ENCODE data around the gene LIMS2.
A peak's percentile ranks its signal among the peaks of the same experiment; 100 is the strongest.

LIMS2 gene

DNA sequence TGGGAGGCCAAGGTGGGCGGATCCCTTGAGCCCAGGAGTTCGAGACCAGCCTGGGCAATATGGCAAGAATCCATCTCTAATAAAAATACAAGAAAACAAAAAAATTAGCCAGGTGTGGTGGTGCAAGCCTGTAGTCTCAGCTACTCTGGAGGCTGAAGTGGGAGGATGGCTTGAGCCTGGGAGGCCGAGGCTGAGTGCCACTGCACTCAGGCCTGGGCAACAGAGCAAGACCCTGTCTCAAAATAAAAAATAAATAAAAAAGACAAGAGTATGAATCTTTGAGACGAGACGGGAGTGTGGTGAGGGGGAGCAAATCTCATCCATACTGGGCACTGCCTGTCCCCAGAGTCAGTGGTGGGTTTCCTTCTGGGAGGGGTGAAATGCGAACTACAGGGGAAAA lies 17.2 kb downstream of the LIMS2 start:
- no peak for DNase-seq

GRCh38 chr2:127657232-127657595 lies 18.1 kb downstream of the LIMS2 start:
- DNase-seq = no peak

- DNase-seq = no peak
These were observed 18.6 kb downstream of the LIMS2 start for GRCh38 chr2:127656569-127657231.

- DNase-seq = no peak
These were observed 19.9 kb downstream of the LIMS2 start for GRCh38 chr2:127655209-127656073.

DNA sequence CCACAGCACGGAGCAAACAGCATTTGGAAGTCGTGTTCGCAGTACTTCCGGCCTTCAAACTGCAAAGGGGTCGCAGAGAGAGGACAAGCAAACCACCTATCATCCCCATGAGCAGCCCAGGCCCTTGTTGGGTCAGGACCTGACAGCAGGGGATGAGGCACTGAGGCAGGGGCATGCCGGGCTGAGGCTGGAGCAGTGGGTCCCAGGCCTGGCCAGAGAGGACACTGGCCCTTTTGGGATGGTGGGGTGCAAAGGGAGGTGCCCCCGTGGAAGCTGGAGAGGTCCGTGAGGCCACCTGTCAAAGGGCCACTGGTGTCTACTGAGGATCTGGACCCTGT lies 20.5 kb downstream of the LIMS2 start:
- DNase-seq = no peak

GRCh38 chr2:127654084-127654837 lies 21.1 kb downstream of the LIMS2 start:
- DNase-seq = no peak

- DNase-seq = no peak
These were observed 21.8 kb downstream of the LIMS2 start for GRCh38 chr2:127653421-127654083.

DNA sequence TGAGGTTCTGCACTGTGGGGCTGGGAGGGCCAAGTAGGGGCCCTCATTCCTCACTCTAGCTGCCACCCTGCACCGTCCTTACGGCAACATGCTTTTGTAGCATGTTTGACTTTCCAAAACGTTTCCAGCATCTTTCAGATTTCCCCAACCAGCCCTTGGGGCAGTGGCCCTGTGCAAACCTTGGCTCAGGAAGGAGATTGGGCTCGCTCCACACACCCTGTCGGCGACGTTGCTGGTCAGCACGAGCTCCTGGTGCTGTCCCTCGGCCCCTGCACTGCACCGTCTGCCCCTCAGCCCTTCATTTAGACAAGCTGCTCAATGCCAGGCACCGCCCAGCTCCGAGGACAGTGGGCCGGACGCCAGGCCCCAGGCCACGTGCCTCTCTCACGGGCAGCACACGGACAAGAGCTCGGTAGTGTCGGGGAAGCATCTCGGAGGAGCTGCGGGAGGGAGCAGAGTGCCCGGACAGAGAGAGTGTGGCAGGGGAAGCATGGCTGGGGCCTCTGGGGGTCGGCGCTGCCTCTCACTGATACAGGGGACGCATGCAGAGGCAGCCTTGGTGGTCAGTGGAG lies 22.5 kb downstream of the LIMS2 start:
- no peak for DNase-seq

- no peak for DNase-seq
These were observed 23.3 kb downstream of the LIMS2 start for GRCh38 chr2:127651971-127652550.

GRCh38 chr2:127651381-127651809 lies 23.9 kb downstream of the LIMS2 start:
- DNase-seq = no peak

GRCh38 chr2:127650785-127651380 lies 24.4 kb downstream of the LIMS2 start:
- no peak for DNase-seq

DNA sequence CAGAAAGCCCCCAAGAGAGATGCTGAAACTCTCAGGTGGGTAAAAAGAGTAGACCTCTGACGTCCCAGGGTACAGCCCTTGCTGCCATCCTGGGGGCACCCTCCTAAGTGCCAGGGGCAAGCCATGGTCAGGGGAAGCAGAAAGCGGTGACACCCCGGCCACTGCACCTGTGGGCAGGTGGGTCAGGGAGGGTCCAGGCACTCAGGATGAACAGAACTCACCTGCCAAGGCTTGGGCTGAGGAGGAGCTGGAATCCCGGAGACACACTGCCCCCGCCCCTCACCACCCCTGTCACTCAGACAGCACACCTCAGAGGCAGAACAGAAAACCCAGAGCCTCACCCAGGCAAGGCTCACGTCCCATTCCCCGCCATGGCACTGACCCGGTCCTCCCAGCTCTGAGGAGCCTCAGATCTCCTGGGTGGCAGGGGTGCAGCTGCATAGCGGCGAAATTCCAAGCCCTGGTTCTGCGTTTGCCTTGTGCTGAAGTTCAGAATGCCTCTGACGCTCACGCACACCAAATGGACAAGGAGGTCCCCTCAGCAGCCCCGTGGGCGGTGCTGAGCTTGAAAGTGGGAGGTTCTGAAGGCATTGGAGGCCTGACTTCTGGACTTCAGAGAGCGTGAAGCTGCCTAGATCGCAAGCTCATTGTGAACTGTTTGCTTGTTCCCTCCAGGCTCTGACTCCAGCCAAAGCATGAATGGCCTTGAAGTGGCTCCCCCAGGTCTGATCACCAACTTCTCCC lies 25.1 kb downstream of the LIMS2 start:
- DNase-seq = no peak

GRCh38 chr2:127649684-127650040 lies 25.7 kb downstream of the LIMS2 start:
- DNase-seq = peak; percentile 77

GRCh38 chr2:127649100-127649611 lies 26.2 kb downstream of the LIMS2 start:
- no peak for DNase-seq

- no peak for DNase-seq
These were observed 27.0 kb downstream of the LIMS2 start for GRCh38 chr2:127648321-127648720.

DNA sequence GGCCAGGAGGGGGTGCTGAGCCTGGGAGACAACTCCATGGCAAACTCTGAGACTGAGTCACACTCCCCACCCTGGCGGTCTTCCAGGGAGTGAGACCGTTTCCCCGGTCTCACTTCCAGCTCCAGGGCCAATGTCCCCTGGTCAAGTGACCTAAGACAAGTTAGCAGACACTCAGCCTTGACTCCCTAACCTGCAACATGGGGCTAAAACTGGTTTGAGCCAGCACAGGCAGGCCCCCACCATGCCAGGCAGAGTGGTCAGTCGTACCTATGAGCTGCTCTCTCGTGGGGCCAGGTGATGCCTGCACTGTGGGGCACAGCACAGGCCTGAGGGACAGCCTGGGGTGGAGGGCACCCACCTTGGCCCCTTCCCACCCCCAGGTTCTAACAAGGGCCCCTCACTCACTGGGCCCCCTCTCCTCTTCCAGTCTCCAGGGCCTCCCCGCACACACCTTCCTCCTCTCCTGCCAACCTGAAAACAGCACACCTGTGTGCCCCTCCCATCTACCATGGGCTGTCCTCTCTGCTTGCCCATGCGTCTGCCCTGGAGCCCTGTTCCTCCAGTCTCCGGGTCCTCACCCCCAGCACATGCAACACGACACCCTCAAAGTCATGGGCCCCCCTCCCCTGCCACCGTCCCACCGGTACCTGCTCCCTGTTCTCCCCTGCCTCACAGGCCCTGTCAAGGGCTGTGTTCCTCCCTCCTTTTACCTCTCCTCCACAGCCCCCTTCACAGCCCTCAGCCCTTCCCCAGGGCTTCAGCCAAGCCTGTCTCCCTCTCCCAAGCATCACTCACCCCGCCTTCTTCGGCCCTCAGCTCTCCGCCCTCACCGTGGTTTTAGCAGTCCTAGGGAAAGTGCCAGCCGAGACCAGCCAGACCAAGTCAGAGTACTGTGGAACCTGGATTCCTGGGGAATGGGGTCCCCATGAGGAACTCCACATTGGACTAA lies 27.8 kb downstream of the LIMS2 start:
- no peak for DNase-seq

DNA sequence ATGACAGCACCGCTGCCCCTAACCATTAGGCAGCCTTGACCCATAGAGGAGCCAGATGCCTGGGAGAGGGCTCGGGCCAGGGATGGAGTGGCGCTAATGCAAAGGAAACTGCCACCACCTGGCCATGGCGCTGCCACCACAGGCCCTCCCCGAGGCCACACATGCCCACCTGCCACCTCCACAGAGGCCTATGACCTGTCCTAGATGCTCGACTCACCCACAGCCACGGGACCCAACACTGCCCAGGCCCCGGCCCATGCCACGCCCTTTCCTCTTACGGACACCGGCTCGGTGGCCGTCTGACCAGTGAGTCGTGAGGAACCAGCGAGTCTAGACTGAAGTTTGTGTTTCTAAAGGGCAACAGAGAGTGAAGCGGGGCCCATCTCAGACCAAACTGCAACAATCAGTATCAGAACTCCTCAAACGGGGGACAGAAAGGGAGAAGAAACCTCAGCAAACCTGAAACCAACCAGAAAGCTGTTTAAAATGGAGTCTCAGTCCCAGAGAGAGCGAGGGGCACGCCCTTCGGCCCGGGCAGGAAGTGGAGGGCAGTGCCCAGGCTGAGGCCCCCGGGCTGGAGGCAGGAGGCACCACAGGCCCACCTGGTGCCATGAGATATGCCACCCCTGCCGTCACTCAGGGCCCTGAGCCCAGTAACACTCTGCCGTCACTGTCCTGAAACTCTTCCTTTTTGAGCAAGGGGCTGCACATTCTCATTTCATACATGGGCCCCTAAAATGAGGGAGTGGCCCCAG lies 28.7 kb downstream of the LIMS2 start:
- no peak for DNase-seq

DNA sequence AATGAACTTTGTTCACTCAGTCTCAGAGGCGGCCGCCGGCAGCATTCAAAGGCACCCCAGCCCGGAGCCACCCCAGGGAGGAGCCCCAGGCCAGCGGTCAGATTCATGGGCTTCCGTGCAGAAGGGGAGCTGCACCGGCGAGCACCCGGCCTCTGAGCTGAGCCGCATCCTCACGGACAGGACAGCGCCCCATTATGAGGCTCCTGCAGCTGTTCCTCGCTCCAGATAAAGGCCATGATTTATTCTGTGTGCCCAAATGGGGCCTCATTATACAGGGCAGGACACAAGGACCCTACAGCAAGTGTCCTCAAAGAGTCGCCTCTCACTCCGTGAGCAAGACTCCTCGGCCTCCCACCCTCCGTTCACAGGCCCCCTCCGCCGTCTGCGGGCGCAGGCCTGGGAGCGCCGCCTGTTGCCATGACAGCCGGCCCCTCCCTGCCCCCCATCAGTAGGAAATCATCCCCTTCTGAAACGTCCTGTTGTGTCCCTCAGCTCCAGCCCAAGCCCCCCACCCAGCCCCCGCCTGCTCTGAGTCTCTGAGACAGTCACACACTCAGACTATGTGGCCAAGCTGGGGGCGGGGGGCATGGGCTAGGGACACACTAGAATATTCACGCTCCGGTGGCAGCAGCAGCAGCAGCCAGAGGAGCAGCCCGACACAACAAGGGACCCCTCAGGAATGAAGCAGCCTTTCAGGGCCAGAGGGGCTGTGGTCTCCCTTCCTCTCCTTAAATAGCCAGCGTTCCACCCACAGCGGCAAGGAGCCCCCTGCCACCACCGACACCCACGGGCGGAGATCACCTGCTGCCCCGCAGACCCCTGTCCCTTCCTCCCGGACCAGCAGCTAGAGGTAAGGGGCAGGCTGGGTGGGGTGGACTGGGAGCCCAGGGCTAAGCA lies 29.7 kb downstream of the LIMS2 start, which contains the start of gene GPR17:
Gene GPR17, plus strand, starts transcription at position 759 of the 897 bp plus-strand sequence. CDS start 4,583 bp downstream, outside the sequence.
- DNase-seq = no peak

Measured in fibroblast of skin of abdomen (primary cell).